Renal cortical epithelial cell (primary cell): ENCODE data around the gene MITF. TPM values are rescaled to one million over a fixed set of nuclear protein-coding genes. Genes with fewer than 3 reads are reported as not detected.

Experiments
- DNase-seq: peaks from one replicate; pipeline ENCODE4 v3.0.0-alpha.2; 2011; ENCODE audit warnings: low read depth
- total RNA-seq: library from RNA; depleted of rRNA; stranded (reverse); fragments of >200 nt; gene quantifications from 2 replicates; pipeline ENCODE4 v1.2.3, GENCODE V29; 2014

The MITF gene
- total RNA-seq, 1 donor from 2014 or later, result 109 TPM

DNA sequence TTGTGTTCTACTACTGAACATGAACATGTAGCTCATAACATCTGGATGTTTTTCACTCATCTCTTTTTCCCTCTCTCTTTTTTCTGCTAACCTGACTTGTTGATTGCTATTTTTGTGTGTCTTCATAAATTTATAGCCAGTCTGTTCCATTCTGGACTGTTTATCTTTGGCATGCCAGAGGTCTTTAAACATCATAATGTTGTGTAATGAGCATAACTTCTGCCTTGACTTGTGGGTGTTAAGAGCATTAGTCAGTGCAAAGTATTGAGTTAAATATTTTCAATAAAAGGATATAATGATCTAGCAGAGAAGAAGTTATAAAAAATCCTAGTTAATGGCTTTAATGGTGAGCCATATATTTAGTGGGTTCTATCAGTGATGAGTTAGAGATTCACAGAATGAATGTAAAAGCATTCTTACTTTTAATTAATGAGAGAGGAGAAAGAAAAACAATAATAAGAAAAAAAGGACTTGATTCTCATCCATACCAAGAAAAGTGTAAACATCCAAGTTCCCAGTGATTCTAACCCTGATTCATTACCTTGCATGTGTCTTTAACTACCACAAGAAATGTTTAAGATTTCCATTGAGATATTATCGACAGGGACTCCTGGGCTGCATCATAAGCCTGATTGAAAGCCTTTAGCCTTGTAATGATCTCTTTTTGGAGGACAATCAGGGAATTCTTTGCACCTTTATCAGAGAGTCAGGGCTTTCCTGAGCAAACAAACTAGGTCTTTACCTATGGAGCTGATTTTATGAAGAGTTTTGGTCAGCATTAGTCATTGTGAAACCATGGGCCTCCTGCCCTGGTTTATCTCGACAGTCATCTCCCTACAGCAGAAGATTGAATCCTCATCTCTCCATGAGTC is 22.9 kb downstream of the MITF start:
- peak; percentile 88 for DNase-seq

DNA sequence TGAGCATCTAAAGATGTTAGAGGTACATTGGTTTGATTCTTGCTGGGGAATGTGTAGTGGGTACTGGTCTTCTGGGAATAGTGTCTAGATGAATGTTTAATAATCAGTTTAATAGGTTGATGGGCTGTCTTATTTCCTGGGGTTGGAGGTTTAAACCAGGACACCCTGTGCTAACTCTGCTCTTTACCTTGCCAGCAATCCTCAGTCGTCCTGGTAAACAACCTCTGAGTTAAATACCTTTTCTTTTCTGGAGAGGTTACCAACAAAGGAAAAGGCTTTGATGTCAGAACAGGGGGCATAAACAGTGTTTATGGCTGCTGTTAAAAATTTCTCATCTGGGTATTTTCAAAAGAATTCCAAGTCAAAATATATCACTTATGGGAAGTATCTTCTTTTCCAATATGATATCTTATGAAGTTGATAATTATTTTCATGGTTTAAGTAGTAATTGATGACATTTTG is 23.5 kb downstream of the MITF start:
- no peak for DNase-seq

DNA sequence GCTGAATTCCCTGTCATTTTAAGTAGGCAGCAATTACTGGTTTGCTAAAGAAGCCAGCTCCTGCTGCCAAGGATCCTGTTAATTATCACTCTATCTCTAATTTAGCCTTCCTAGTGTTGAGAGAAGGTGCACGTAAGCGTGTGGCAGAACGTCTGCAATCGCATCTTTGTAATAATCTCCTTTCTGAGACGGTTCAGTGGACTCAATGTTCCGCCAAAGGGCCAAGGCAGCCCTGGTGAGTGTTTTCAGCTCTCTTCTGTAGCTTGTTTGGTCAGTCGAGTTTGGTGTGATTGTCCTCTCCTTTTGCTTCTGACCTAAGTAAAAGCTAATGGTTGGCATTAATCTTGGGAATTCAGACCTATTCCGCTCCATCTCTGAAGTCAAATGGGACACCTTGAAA is 24.2 kb downstream of the MITF start:
- peak; percentile 74 for DNase-seq

DNA sequence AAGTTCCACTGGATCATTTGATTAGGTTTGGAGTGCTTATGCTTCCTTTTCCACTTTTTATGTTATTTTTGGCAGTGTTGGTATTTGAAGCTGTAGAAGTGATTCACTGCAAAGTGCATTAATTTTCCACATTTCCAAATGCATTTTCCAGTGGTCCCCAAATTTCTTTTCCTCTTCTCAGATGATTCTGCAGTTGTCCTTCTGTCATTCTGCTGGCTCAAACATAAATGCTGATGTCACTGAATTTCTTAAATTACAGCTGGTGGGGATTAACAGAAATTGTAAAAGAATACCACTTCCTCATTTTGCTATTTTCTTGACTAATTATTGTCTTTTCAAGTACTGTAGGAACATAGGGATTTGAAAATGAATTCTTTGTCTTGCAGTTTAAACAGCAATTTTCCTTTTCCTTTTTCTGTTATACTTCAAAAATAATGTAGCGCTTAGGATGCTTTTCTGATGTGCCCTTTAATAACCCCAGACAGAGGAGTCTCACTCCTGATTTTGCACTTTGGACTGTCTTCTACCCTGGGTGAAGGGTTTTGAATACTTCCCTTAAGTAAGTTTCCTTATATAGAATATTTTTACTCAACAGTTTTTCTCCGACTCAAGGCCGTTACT is 25.0 kb downstream of the MITF start:
- no peak for DNase-seq

DNA sequence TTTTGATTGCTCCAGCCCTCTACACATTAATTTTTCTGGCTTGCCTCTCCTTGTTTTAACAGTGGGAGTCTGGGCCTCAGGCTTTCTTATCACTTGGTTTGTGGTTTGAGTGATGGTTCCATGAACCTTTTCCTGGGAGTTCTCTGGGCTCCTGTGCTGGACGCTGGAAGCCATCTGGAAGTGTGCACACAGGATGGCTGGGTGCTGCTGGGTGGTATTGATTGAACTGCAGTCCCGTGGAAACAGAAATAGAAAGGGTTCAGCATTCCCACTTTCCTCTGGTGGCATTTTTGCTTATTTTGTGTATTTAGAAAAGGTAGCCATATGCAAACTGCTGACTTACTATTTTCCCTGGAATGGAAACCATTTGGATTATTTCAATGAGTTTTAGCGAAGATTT is 25.6 kb downstream of the MITF start:
- DNase-seq, result no peak

DNA sequence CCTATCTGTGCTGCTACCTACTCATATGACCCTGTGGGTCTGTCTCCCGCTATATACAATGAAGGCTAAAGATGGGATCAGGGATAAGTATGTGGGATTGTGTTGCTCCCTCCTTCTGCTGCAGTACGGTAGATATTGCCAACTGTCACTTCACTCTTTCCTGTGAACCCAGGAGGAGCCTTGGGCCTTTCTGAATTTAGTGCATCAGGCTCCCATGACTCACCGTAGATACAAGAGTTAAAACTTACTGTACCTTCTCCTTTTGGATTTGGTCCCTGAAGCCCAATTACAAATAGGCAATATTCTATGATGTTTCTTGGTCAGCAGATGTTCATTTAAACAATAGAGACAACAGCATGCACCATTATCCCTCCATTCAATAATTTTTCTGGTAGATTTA is 27.4 kb downstream of the MITF start:
- DNase-seq, result no peak

DNA sequence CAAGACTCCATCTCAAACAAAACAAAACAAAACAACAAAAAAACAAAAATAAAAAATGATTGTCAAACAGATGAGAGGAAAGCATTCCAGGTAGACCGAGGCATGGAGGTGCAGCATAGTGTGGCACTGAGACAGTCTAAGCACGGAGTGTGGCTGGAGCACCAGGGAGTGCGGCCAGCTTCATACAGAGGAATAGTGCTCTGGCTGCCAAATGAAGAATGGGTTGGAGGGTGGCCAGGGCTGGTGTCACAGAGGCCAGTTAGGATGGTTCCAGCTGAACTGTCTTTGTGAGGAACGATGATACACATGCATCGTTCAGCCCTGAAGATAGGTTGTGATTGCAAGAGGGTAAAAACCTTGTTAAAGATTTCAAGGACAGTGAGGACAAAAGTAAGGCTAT is 28.3 kb downstream of the MITF start:
- peak; percentile 54 for DNase-seq

DNA sequence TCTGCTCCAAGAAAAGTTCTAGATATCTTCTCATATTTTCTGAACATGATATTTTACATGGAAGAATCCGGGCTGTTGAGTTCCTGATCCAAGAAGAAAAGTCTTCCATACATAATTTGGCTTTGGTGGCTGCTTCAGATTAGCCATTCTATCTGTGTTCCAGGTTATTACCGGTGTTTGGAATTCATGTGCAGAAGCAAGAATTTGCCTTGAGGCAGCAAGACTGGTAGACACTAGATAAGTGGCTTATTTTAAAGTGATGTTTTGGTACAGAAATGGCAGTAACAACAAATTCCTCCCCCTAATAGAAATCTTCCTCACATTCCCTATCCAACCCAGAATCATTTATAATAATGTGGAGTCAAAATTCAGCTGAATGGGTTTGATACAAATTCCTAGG is 29.2 kb downstream of the MITF start:
- DNase-seq, result peak; percentile 77

DNA sequence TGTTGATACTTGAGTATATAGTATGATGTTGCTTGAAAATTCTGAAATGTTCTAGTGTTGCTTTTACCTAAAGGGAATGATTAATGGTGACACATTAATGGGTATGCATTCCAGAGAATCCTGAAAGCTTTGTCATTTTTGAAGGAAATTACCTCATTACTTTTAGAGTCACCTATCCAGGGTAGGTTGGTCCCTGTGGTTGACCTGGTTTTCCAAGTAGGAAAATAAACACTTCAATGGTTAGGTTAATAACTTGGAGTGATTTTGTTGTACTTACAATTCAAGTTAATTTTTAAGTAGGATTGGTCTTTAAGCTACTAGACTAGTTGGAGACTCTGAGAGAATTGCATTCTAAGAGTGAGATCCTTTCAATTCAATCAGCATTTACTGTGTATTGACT is 31.0 kb downstream of the MITF start:
- peak; percentile 100 for DNase-seq

DNA sequence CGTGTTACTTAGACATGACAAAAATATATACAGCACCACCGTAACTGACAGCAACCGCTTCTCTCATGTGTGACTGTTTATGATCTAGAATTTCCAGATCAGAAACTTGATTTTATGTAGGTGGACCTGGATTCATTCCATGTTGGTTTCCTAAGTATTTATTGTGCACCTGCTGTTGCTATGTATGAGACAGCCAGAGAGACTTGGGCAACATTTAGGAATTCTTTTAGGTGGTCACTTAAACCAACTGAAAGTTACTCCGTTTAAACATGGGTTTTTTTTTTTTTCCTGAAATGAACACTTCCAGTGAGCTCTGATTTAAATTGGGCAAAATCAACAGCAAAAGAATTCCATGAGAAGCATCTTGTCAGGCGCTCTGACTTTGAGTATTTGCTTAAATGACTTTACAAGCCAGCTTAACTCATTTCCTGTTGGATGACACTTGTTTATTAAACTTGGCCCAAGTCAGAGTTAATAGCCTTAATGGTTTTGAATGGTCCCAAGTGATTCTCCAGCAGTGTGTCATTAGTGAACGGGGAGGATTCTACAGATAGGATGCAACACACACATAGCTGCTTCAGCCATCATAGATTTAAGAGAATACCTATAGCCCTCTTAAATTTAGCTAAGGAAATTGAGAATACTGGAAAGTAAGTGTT is 31.8 kb downstream of the MITF start:
- DNase-seq, result peak; percentile 93

DNA sequence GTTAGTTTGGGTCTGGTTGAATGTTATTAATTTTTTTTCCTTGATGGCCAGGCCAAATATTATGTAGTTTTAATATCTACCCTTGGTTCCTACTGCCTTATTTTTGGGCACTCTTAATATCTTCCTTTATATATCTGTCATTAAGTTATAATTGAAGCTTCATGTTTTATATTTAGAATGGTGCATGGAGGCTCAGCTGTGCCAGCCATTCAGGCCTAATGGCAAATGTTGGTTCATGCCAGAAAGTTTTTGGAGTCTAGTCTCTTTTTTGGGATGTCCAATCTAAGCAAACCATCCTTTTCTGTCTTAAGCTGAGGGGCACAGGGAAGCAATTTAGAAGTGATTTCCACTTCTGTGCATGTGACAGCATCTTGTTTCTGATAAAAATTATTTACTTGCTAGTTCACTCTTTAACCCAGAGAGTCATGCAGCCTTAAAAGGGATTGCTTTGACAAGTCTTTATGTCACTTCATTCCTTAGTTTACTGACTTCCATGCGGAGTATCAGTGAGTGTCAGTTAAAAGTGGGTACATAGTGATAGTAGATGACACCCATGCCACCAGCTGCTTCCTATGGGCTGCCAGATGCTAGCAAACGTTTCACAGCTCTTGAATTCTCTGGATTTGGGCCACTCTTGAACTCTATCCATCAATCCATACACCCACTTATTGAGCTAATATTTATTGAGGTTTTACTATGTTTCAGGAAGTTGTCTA is 33.0 kb downstream of the MITF start:
- no peak for DNase-seq

DNA sequence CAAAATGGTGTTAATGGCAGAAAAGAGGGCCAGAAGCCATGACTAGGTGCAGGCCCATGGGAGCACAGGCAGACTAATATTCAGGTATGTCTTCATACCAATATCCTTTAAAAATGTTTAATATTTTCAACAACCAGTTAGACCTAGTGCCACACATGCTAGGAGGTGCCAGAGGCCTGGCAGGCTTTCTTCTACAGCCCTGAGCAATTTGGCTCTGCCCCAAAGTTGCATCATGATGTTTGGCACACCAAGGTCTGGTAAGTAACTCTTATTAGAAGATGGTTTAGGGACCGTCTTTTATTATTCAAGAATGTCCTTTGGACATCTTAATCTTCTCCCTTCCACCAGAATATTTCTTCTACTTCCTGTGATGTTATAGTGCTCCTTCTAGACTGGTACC is 34.8 kb downstream of the MITF start:
- DNase-seq, result no peak

DNA sequence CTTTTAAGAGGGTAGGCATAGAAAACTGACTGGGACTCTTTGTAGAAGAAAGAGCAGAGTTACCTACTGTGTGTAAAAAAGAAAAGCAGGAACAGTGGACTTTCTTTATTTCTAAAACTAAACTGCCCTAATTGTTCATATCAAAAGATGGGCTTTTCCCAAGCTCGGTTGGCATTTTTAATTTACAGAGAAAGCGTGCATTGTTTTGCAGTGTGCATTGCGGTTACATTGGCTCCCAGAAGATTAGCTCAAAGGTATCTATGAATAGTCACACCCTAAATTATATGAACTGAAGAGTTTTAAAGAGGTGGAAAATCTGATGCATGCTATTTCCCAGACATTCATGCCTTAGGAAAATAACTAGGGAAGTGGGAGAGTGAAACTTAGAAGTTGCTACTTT is 36.5 kb downstream of the MITF start:
- no peak for DNase-seq

DNA sequence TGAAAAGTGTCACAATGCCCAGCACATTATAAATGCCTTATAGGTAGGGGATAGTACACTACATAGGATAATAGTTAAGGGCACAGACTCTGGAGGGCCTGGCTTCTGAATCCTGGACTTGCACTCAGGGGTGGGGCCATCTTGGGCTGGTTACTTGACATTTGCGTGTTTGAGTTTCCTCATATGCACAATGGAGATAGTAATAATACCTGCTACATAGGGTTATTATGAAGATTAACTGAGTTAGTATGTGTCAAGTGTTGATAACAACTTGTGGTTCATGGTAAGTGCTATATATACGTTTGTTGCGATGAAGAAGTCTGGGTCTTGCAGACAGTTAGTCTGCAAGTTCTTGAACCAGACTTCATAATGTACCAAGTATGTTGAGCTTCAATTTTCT is 37.0 kb downstream of the MITF start:
- DNase-seq, result no peak

DNA sequence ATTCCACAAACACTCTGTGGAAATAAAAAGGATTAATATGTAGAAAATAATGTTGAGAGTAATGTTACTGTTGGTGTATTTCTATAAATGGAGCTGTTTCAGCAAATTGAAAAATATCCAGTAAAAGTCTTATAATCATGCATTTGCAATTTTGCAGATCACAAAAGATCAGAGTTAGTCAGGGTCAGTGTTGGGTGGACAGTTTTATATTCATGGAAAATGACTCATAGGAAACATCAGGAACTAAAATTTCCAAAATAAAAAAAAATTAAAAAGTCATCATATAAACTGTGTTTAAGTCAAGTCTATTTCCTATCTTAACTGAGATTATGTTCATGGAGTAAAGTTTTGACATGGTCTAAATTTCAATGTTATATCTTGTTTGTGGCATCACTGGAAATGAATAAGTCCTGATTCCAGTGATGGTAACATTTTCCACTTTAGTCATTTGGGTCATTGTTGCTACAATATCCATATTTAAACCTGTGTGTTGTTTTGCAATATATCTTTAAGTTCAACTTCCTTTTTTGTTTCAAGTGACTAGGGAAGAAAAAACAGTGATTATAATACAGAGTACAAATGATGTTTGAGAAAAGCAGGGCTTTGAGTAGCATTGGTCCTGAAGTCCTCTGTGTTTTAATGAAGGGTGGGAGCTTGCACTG is 37.8 kb downstream of the MITF start:
- DNase-seq, result no peak

DNA sequence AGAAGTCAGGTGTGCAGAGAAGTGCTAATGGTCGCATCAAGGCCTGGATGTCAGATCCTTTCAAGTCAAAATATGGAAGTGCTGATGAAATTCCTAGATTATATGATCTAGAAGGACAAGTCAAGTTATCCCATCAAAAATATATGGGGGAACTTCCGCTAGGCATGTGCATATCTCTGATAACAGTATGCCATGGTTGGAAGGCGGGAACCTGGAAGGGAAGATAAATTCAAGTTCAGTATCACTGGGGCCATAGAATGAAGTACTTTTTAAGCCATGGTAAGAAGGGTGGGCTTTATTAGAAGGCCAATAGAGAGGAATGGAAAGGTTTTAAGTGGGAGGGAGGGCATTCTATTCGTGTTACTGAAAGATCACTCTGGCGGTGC is 38.3 kb downstream of the MITF start:
- DNase-seq, result no peak

DNA sequence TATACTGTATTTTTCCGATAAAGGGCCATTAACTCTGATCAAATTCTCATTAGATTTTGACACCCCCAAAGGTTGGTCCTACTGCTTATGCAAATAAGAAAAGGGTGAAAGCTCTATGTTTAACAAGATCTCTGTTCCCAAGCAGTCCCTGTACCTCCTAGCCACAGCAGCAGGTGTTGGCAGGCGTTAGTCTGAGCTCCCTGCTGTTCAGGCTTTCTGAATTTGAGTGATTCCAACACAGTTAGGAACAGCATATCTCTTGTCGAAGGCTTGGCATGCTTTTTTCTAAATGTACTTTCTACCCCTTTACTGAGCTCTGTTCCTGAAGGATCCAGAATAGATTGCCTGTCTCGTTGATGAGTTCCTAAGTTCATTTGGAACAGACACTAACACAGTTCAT is 42.3 kb downstream of the MITF start:
- no peak for DNase-seq

DNA sequence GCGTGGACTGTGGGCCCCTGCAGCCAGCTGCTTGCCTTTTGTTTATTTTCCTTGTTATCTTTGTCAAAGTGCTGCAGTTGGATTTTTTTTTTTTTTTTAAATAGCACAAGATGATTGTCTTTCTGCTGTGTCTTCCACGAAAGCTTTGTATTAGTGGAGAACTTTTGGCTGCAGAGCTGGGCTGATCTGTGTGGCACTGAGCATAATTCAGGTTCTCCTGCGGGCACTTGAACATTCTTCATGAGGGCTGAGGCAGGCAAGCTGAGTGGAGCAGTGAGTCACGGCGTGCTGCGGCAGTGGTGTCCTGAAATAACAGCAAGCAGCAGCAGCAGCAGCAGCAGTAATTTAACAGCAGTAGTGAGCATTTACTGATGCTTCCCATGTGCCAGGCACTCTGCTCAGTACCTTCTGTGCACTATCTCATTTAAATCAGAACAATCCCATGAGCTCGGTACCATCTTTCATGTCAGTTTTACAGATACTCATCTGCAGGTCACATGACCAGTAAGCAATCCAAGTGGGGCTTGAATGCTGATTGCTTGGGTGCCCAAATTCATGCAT is 45.8 kb downstream of the MITF start:
- peak; percentile 90 for DNase-seq

DNA sequence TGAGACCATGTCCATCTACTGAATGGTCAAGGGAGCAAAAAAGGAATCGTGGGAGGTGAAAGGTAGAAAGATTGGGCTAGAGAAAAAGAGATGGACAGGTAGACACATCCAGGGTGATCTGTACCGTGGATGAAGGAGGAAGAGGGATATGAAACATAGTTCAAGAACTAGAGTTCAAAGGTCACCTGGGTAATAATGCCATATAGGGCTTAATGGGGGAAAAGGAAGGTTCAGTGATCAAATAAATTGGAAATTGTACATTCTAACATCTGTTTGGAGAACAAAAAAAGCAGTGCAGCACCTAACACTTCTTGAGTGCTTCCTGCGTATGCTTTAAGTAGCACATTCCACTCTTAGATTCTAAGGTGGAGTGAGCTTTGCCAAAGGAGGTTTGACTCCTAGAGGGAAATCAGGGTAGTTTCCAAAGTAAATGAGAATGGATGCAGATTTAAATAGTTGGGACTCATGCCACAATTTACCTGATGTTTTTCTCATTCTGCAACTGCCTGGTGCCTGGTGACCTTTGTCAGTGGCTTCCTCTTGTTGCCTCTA is 46.6 kb downstream of the MITF start:
- DNase-seq, result peak; percentile 29

DNA sequence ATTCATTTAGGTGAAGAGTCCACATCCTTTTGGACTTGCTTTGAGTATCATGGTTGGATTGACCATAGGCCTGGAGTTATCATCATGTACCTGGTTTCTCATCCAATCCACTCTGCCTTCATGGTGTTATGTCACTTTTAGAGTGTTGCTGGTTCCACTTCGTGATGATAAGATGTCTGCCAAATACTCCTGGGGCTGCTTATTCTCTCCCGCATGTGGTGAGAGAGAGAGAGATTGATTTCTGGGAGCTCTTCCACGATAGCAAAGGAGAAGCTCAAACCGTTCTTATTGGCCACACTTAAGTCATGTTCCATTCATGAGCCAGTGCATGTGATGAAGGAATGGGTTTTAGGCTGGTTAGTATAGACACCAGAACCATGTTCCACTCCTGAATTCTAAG is 47.6 kb downstream of the MITF start:
- no peak for DNase-seq
